Measurements from ENCODE around the gene MPV17L2. TPM values are rescaled to one million over a fixed set of nuclear protein-coding genes. Genes with fewer than 3 reads are reported as not detected.

Gene MPV17L2
- total RNA-seq, 1 experiment from 2014 or later = 23.4 TPM

GRCh38 chr19:18160493-18160970 is 32.5 kb upstream of the MPV17L2 start:
- DNase-seq (ENCODE audit: low read depth) = no peak

- DNase-seq (ENCODE audit: low read depth) = no peak
Observed at GRCh38 chr19:18160971-18161635, 31.9 kb upstream of the MPV17L2 start.

- DNase-seq (ENCODE audit: low read depth) = no peak
Observed at GRCh38 chr19:18161636-18162002, 31.4 kb upstream of the MPV17L2 start.

GRCh38 chr19:18164072-18164471 is 28.9 kb upstream of the MPV17L2 start:
- DNase-seq (ENCODE audit: low read depth) = no peak

GRCh38 chr19:18165794-18166544 is 27.0 kb upstream of the MPV17L2 start:
- DNase-seq (ENCODE audit: low read depth) = no peak

GRCh38 chr19:18167011-18167410 is 26.0 kb upstream of the MPV17L2 start:
- DNase-seq (ENCODE audit: low read depth) = no peak

GRCh38 chr19:18167975-18168645 is 24.9 kb upstream of the MPV17L2 start:
- no peak for DNase-seq (ENCODE audit: low read depth)

- no peak for DNase-seq (ENCODE audit: low read depth)
Observed at GRCh38 chr19:18168673-18169381, 24.2 kb upstream of the MPV17L2 start.

- no peak for DNase-seq (ENCODE audit: low read depth)
Observed at GRCh38 chr19:18170714-18171255, 22.2 kb upstream of the MPV17L2 start.

GRCh38 chr19:18171605-18172327 is 21.3 kb upstream of the MPV17L2 start:
- no peak for DNase-seq (ENCODE audit: low read depth)

GRCh38 chr19:18172331-18173053 is 20.5 kb upstream of the MPV17L2 start:
- no peak for DNase-seq (ENCODE audit: low read depth)

- DNase-seq (ENCODE audit: low read depth) = no peak
Observed at GRCh38 chr19:18173054-18173571, 19.9 kb upstream of the MPV17L2 start.

GRCh38 chr19:18173572-18174288 is 19.3 kb upstream of the MPV17L2 start, which contains the start of gene IFI30:
TSS of gene IFI30 (plus strand) at chr19:18173813. CDS start at chr19:18173842, 29 bp downstream.
- no peak for DNase-seq (ENCODE audit: low read depth)

- DNase-seq (ENCODE audit: low read depth) = no peak
Observed at GRCh38 chr19:18174983-18175382, 18.0 kb upstream of the MPV17L2 start.

GRCh38 chr19:18176367-18177310 is 16.4 kb upstream of the MPV17L2 start:
- DNase-seq (ENCODE audit: low read depth) = no peak

- DNase-seq (ENCODE audit: low read depth) = no peak
Observed at GRCh38 chr19:18179957-18180356, 13.1 kb upstream of the MPV17L2 start.

- no peak for DNase-seq (ENCODE audit: low read depth)
Observed at GRCh38 chr19:18183529-18183928, 9.5 kb upstream of the MPV17L2 start.

GRCh38 chr19:18185538-18185937 is 7.5 kb upstream of the MPV17L2 start:
- no peak for DNase-seq (ENCODE audit: low read depth)
